Endothelial cell (in vitro differentiated cells): Measurements from ENCODE around the gene GCN1. TPM values are rescaled to one million over a fixed set of nuclear protein-coding genes. Genes with fewer than 3 reads are reported as not detected.
"Not testable (repeated sequence)": the region's sequence is repeated elsewhere in the genome, so short reads cannot be mapped to it uniquely, and the experiment has no call there.

ENCODE experiments used
- DNase-seq: peaks from one replicate; pipeline ENCODE4 v3.0.0; 2021; ENCODE audit warnings: low spot score
- H3K27ac Mint-ChIP-seq: one replicate; pipeline ENCODE4 v1.8.0; 2021; ENCODE audit warnings: mixed read lengths, inconsistent platforms; ENCODE audit not compliant: unreplicated experiment
- H3K27me3 Mint-ChIP-seq: one replicate; pipeline ENCODE4 v1.8.0; 2021; ENCODE audit warnings: mild to moderate bottlenecking, moderate library complexity, mixed read lengths, inconsistent platforms; ENCODE audit not compliant: unreplicated experiment
- H3K36me3 Mint-ChIP-seq: one replicate; pipeline ENCODE4 v1.8.0; 2021; ENCODE audit warnings: mild to moderate bottlenecking, low read depth, mixed read lengths, inconsistent platforms; ENCODE audit not compliant: unreplicated experiment
- H3K4me1 Mint-ChIP-seq: one replicate; pipeline ENCODE4 v1.8.0; 2021; ENCODE audit warnings: mild to moderate bottlenecking, mixed read lengths, inconsistent platforms; ENCODE audit not compliant: unreplicated experiment
- H3K4me3 Mint-ChIP-seq: one replicate; pipeline ENCODE4 v1.8.0; 2021; ENCODE audit warnings: mild to moderate bottlenecking, mixed read lengths, inconsistent platforms; ENCODE audit not compliant: unreplicated experiment
- H3K9me3 Mint-ChIP-seq: one replicate; pipeline ENCODE4 v1.8.0; 2021; ENCODE audit warnings: mixed read lengths, inconsistent platforms; ENCODE audit not compliant: unreplicated experiment
- CTCF ChIP-seq: fragments of 200-600 bp; sonication (generic); IDR thresholded peaks from one replicate; pipeline ENCODE4 v1.5.0; 2021; ENCODE audit warnings: antibody characterized with exemption; ENCODE audit not compliant: unreplicated experiment
- total RNA-seq: library from RNA; stranded (reverse); fragmentation: NEBNext Ultra II Directional; extraction: Animal tissue kit (Norgen Biotek cat#: 25700); gene quantifications from one replicate; pipeline ENCODE4 v1.2.1, GENCODE V29; 2021; ENCODE audit not compliant: unreplicated experiment

GCN1 gene
- total RNA-seq, 1 donor from 2014 or later: 54.0 TPM

- peaks cover 25% of the 10 kb centered on the region for H3K36me3 Mint-ChIP-seq
- H3K9me3 Mint-ChIP-seq: no peaks in the 10 kb centered on the region
- peak overlapping the region; percentile 55 for H3K27ac Mint-ChIP-seq
- peaks cover 19% of the 10 kb centered on the region for H3K4me1 Mint-ChIP-seq
- peak overlapping the region; percentile 87 for H3K4me3 Mint-ChIP-seq
- no peak for DNase-seq
- peaks cover 5% of the 10 kb centered on the region for H3K27me3 Mint-ChIP-seq
- TF ChIP-seq CTCF: no peak
Observed at GRCh38 chr12:120194226-120194533, 335 bp downstream of the GCN1 start.

- not testable (repeated sequence) for H3K9me3 Mint-ChIP-seq, H3K4me3 Mint-ChIP-seq, H3K27ac Mint-ChIP-seq, H3K27me3 Mint-ChIP-seq, DNase-seq
- peaks cover 14% of the 10 kb centered on the region for H3K4me1 Mint-ChIP-seq
- H3K36me3 Mint-ChIP-seq: peaks cover 21% of the 10 kb centered on the region
Observed at GRCh38 chr12:120193286-120193685, 1.2 kb downstream of the GCN1 start.

GRCh38 chr12:120190985-120191480, 3.5 kb downstream of the GCN1 start:
- no peak for DNase-seq
- Mint-ChIP-seq H3K27me3 (peaks cover 2% of the 10 kb centered on the region), H3K9me3 (no peaks in the 10 kb centered on the region), H3K36me3 (peaks cover 19% of the 10 kb centered on the region), H3K27ac (no peak overlapping the region), H3K4me3 (no peak overlapping the region), H3K4me1 (peaks cover 11% of the 10 kb centered on the region)
- no peak for TF ChIP-seq CTCF

- Mint-ChIP-seq H3K36me3 (peaks cover 19% of the 10 kb centered on the region), H3K4me3 (no peak overlapping the region), H3K9me3 (no peaks in the 10 kb centered on the region), H3K27me3 (peaks cover 2% of the 10 kb centered on the region), H3K4me1 (peaks cover 11% of the 10 kb centered on the region), H3K27ac (no peak overlapping the region)
- no peak for DNase-seq
- no peak for TF ChIP-seq CTCF
Observed at GRCh38 chr12:120190386-120190785, 4.1 kb downstream of the GCN1 start.

- no peak for DNase-seq
- Mint-ChIP-seq H3K27me3 (peaks cover 2% of the 10 kb centered on the region), H3K4me3 (peak overlapping the region; percentile 47), H3K4me1 (no peaks in the 10 kb centered on the region), H3K9me3 (no peaks in the 10 kb centered on the region), H3K27ac (peak overlapping the region; percentile 1), H3K36me3 (peaks cover 29% of the 10 kb centered on the region)
- TF ChIP-seq CTCF: no peak
Observed at GRCh38 chr12:120186654-120187053, 7.9 kb downstream of the GCN1 start.
